Sigmoid colon (tissue), 4 donors: ENCODE data around the gene STRBP.

Experiments
- CTCF ChIP-seq, 4 experiments: fragments of 450-650 bp in 3 of 4; fragments of 200-600 bp in 1 of 4; IDR thresholded peaks; one replicate each; pipeline ENCODE4 v1.5.1; 2016 to 2019; ENCODE audit warnings: antibody characterized with exemption in 4 of 4, mild to moderate bottlenecking in 3 of 4, moderate library complexity in 2 of 4
- POLR2A ChIP-seq, 2 donors: fragments of 450-650 bp; IDR thresholded peaks; one replicate each; pipeline ENCODE4 v1.6.1; 2016; ENCODE audit warnings: antibody characterized with exemption in 2 of 2, mild to moderate bottlenecking in 2 of 2, moderate library complexity in 2 of 2
- POLR2AphosphoS5 ChIP-seq, 4 donors: sonication (generic); formaldehyde crosslinking; IDR thresholded peaks; one replicate each; pipeline ENCODE4 v1.6.1; 2017; ENCODE audit warnings: antibody characterized with exemption in 4 of 4

- TF ChIP-seq CTCF (IDR thresholded peaks at IDR 0.05) (no peak), POLR2AphosphoS5 (IDR thresholded peaks at IDR 0.05) (peak in 1 of 4 donors; percentile 28), POLR2A (IDR thresholded peaks at IDR 0.05) (no peak)
Observed at GRCh38 chr9:123112015-123112975, 156.1 kb downstream of the STRBP start.
